GM19023 (cell line): ENCODE data around the gene TFIP11.

Experiments
- ATAC-seq: cut with Tn5 transposase; IDR thresholded peaks from one replicate; pipeline ENCODE4 v1.9.1; 2021; ENCODE audit warnings: mild to moderate bottlenecking, moderate library complexity; ENCODE audit not compliant: unreplicated experiment

TFIP11 gene

DNA sequence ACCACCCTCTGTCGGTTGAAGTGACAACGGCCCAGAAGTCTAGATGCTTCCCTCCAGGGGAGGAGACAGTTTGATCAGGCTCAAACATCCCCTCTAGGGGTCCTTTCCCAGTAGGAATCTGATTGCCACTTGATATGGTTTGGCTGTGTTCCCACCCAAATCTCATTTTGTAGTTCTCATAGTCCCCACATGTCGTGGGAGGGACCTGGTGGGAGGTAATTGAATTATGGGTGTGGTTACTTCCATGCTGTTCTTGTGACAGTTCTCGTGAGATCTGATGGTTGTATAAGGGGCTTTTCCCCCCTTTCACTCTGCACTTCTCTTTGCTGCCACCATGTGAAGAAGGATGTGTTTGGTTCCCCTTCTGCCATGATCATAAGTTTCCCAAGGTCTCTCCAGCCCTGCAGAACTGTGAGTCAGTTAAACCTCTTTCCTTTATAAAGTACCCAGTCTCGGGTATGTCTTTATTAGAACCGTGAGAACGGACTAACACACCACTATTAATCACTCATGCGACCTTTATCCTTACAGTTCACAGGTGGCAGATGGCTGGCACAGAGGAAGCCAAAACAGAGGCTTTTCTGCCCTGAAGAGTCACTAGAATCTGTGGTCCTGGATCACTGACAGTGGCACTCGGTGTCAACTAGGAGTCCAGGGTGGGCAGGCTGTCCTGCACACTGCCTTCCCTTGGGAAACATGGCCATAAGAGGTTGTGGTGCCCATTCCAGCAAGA lies 61.7 kb downstream of the TFIP11 start:
- ATAC-seq: no peak

DNA sequence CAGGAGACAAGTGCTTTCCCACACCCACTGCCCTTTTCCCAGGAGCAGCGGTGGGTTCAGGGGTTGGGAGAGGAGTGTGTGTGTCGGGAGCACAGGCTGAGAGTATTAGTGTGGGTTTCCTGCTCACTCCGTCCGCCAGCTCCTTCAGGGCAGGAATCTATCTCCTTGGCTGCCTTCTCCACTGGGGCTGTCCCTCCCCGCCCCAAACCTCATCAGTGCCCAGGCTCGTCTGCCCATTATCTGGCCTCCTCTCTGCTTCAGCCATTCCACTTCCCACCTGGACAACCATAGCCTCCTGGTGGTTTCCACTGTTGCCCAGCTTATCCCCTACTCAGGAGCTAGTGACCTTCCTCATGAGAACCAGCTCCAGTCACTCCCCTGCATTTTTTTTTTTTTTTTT lies 63.3 kb downstream of the TFIP11 start:
- ATAC-seq: no peak

DNA sequence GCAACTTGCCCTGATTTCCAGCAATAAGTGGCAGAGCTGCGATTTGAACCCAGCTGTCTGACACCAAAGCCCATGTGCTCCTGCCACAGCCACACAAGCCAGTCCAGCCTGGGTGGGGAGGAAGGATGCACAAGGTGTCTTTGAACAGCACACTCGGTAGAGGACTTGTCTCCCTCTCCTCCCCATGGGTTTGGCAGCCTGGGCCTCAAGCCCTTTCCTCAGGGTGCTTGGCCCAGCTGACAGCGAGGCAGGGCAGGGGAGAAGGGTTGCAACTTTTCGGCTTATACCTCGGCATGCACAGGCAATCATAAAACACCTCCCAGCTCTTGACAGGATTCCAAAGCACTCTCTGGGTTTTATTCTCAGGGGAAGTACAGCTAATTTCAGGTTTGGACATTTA lies 63.9 kb downstream of the TFIP11 start:
- no peak for ATAC-seq

DNA sequence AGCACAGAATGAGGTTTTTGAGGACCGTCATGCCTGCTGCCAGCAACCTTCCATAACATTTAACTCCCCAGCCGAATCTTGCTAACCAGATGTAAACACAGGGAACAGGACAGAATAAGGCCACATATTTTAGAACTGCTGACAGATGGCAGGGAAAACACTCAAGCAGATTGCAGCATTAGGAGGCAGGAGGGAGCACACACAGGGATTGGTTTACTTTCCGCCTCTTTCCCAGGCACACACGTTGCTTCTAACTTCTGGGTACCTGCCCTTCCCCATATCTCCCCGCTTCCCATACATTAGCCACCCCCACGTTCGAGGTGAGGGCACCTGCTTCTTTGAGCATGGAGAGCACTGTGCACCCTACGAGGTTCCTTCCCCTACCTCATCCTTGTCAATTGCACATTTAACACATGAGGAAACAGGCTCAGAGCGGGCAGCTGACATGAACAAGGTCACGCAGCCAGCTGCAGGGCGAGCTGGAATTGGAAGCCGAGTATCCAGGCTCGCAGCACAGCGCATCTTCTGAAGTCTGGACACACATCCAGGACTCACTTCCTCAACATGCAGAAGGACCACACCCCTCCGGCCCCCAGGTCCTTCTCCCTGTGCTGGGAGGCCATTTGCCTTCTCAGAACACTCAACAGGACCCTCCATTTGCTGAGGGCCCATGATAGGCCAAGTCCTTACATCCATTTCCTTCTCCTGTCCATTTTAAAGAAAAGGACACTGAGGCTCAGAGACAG lies 64.5 kb downstream of the TFIP11 start:
- no peak for ATAC-seq

DNA sequence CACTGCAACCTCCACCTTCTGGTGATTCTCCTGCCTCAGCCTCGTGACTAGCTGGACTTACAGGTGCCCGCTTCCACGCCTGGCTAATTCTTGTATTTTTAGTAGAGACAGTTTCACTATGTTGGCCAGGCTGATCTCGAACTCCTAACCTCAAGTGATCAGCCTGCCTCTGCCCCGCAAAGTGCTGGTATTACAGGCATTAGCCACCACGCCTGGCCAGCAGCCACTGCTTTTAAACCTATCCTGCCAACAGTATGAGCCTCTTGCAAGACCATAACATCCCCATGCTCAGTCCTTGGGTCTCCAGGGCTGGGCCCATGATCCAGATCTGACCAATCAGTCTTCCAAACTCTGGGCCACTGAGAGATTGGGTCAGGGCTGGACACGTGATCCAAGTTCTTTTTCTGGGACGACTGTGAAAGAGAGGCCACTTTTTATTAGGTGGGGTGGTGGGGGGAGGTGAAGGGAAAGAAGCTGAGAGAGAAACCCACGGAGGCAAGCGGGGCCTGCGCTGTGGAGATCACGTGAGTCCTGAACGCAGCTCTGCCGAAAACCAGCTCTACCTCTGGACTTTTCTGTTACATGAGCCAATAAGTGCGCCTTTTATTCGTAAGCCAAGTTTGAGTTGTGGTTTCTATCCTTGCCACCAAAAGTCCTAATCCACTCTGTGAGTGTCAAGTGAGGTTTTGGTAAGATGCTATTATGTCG lies 65.3 kb downstream of the TFIP11 start:
- ATAC-seq: no peak

DNA sequence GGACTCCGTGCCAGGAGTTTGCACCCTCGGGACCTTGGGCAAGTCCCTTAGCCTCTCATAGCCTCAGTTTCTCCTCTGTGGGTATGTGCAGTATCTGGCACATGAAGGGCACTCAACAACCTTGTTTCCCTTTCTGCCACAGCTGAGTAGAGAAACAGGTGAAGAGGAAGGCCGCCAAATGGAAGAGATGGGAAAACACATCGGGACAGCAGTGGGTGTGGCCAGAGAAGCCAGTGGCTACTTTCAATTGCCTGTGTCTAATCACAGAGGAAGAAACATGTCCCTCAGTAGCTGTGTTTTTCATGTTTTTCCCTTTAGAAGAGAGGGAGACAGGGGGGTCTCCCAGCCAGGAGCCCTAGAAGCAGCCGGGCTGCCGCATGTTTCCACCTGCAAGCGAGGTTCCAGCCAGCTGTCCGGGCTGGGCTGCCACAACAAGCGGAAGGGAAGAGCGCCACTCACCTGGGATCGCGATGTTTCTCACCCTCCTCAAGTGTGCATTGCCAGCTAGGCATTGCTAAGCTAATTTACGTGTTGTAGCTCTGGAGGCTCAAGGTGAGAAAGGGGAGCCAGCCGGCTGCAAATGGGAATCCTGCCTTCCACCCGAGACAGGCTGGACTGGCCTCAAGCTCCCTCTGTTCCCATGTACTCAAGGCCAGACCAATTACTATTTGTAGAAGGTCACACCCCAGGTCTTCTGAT lies 66.5 kb downstream of the TFIP11 start:
- ATAC-seq: no peak

DNA sequence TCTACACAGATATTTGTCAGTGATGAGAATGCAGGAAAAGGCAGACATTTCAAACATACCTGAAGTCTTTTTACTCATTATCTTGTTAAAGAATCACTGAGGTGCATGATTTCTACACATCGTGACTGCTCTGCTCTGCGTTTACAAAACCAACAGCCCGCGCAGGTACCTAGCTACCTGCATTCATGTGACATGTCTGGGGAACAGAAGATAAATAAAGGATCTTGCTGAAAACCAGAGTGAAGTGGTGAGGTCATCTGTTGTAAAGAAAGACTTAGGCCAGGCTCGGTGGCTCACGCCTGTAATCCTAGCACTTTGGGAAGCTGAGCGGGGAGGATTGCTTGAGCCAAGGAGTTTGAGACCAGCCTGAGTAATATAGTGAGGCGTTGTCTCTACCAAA lies 67.5 kb downstream of the TFIP11 start:
- ATAC-seq: no peak

DNA sequence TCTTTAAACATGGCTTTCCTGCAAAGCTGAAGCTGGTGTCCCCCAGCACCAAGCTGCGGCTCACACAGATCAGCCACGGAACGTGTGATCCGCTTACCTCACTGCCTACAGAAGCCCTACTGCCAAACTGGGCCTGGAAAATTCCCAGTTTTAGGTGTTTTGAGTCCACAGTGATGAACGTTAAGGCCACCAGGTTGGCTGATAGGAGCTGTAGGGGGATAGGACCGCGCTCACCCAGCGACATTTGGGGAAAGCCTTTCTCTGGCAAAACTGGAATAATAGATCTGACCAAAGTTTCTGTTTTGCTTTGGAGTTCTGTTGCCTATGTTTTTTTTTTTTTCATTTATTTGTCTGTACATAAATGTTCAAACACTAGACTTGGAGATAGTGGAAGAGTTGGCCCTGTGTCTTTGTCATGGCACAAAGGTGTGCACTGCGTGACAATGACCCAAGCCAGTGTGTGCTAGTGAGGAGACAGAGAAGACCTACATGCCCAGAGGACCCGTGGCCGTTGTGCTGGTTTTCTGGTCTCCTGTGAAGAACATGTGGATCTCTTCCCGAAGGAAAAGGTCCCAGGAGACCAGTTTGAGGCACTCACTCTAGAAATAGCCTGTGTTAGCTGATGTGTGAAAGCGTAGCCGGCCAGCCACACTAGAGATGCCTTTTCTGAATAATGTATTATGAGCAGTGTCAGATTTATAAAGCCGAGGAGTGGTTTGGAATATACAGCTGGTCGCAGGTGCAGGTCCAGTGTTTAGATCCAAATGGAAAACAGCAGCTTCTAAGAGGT lies 68.2 kb downstream of the TFIP11 start:
- ATAC-seq: no peak

DNA sequence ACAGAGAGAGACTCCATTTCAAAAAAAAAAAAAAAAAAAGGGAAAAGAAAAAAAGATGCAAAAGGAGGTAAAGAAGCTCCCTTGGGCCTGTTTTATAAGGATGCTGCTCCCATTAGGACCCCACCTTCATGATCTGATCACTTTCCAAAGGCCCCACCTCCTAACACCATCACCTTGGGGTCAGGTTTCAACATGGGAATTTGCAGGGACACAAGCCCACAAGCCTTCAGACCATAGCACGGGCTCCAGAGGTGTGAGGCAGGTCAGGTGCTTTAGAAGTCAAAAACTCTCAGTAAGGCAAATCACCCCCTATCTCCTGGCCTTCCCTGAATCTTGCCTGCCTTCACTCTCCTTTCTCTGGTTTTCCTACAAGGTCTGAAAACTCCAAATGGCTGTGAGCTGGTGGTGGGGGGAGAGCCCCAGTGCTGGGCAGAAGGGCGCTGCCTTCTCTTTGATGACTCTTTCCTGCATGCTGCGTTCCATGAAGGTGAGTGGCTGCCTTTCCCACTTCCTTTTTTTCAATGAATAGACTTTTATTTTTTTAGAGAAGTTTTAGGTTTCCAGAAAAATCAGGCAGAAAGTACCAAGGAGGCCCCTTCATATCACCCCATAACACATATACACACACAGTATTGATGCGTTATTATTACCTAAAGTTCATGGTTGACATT lies 70.1 kb downstream of the TFIP11 start:
- ATAC-seq: no peak
